ENCODE data around the gene NRAP.

The NRAP gene

GRCh38 chr10:113663908-113664307, at the start of gene NRAP:
Gene NRAP, minus strand, starts transcription at chr10:113664041. Its CDS starts 159 bp downstream, at chr10:113663882.
- DNase-seq (ENCODE audit: low read depth): no peak

- DNase-seq (ENCODE audit: low read depth): no peak
Measured at GRCh38 chr10:113713640-113713982, 49.8 kb upstream of the NRAP start.

GRCh38 chr10:113712755-113713639, 49.2 kb upstream of the NRAP start:
- DNase-seq (ENCODE audit: low read depth): no peak

GRCh38 chr10:113712024-113712423, 48.2 kb upstream of the NRAP start:
- no peak for DNase-seq (ENCODE audit: low read depth)

- no peak for DNase-seq (ENCODE audit: low read depth)
Measured at GRCh38 chr10:113711142-113711541, 47.3 kb upstream of the NRAP start.

GRCh38 chr10:113709221-113709838, 45.5 kb upstream of the NRAP start:
- no peak for DNase-seq (ENCODE audit: low read depth)

- DNase-seq (ENCODE audit: low read depth): no peak
Measured at GRCh38 chr10:113708640-113709039, 44.8 kb upstream of the NRAP start.

- no peak for DNase-seq (ENCODE audit: low read depth)
Measured at GRCh38 chr10:113706623-113707022, 42.8 kb upstream of the NRAP start.

- no peak for DNase-seq (ENCODE audit: low read depth)
Measured at GRCh38 chr10:113705344-113705652, 41.5 kb upstream of the NRAP start.

GRCh38 chr10:113704637-113705343, 40.9 kb upstream of the NRAP start:
- DNase-seq (ENCODE audit: low read depth): no peak

- no peak for DNase-seq (ENCODE audit: low read depth)
Measured at GRCh38 chr10:113697595-113697994, 33.8 kb upstream of the NRAP start.

GRCh38 chr10:113695691-113696090, 31.9 kb upstream of the NRAP start:
- no peak for DNase-seq (ENCODE audit: low read depth)

GRCh38 chr10:113693348-113693747, 29.5 kb upstream of the NRAP start:
- DNase-seq (ENCODE audit: low read depth): no peak

- no peak for DNase-seq (ENCODE audit: low read depth)
Measured at GRCh38 chr10:113692271-113692670, 28.4 kb upstream of the NRAP start.

- no peak for DNase-seq (ENCODE audit: low read depth)
Measured at GRCh38 chr10:113691381-113691780, 27.5 kb upstream of the NRAP start.

GRCh38 chr10:113690749-113691148, 26.9 kb upstream of the NRAP start:
- DNase-seq (ENCODE audit: low read depth): no peak

- DNase-seq (ENCODE audit: low read depth): no peak
Measured at GRCh38 chr10:113689574-113689973, 25.7 kb upstream of the NRAP start.

- no peak for DNase-seq (ENCODE audit: low read depth)
Measured at GRCh38 chr10:113689057-113689456, 25.2 kb upstream of the NRAP start.

GRCh38 chr10:113687037-113687436, 23.2 kb upstream of the NRAP start:
- no peak for DNase-seq (ENCODE audit: low read depth)

- no peak for DNase-seq (ENCODE audit: low read depth)
Measured at GRCh38 chr10:113686028-113686427, 22.2 kb upstream of the NRAP start.

GRCh38 chr10:113683300-113683699, 19.5 kb upstream of the NRAP start:
- no peak for DNase-seq (ENCODE audit: low read depth)

- no peak for DNase-seq (ENCODE audit: low read depth)
Measured at GRCh38 chr10:113681533-113682470, 18.0 kb upstream of the NRAP start.

Measured in stimulated activated CD4-positive, alpha-beta T cell treated with anti-CD3 and anti-CD28 coated beads, Interleukin-2, amount 100 ng/mL, for 4 hours (primary cell).